DMS153 treated with DMSO at 0.1 percent for 48 hours (cell line): ENCODE data around the gene EHMT1.

Source experiments
- DNase-seq: peaks from one replicate; lab custom pipeline; 2025; ENCODE audit not compliant: unreplicated experiment; lab: John Stamatoyannopoulos, UW

EHMT1 gene

GRCh38 chr9:137838576-137838975, 219.8 kb downstream of the EHMT1 start:
- DNase-seq, result no peak

GRCh38 chr9:137843355-137843754, 224.6 kb downstream of the EHMT1 start:
- no peak for DNase-seq

DNA sequence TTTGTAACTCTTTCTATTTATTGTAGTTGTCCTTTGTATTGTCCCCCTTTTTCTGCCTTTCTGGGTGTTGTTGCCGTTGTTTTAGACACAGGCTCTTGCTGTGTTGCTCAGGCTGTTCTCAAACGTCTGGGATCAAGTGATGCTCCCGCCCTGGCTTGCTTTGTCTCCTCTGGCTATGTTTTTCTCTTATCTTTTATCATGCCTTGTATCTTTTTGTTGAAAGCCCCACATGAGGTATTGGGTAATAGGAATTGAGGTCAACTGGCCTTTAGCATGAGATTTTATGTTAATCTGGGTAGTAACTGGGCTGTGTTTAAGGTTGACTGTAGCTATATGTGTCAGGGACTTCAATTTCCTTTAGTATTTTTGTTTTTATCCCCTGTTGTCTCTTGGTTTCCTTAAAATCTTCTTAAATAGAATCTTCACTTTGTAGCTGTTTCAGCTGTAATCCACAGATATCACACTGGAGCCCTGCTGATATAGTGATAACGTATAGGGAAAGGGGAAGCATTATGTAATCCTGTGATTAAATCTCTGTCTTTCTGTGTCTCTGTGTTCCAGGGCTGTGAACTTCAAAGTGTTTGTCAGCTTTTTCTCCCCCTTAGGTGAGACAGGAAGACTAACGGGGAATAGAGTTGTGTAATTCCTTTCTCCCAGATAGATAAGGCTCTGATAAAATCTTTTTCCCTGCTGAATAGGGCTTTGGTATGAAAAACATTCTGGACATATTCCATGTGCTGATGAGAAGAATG, 232.9 kb downstream of the EHMT1 start:
- no peak for DNase-seq

DNA sequence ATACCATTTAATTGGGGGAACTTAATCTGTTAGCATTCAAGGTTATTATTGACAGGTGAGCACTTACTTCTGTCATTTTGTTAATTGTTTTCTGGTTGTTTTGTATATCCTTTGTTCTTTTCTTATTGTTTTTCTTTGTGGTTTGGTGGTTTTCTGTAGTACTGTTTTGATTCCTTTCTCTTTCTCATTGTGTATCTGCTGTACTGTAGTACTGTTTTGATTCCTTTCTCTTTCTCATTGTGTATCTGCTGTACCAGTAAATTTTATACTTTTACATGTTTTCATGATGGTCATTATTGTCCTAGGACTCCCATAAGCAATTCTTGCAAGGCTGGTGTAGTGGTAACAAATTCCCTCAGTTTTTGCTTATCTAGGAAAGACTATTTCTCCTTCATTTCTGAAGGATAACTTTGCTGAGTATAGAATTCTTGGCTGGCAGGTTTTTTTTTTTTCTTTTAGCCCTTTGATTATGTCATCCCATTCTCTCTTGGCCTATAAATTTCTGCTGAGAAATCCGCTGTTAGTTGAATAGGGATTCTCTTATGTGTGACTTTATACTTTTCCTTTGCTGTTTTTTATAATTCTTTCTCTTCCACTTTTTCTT, 234.7 kb downstream of the EHMT1 start:
- DNase-seq, result no peak

DNA sequence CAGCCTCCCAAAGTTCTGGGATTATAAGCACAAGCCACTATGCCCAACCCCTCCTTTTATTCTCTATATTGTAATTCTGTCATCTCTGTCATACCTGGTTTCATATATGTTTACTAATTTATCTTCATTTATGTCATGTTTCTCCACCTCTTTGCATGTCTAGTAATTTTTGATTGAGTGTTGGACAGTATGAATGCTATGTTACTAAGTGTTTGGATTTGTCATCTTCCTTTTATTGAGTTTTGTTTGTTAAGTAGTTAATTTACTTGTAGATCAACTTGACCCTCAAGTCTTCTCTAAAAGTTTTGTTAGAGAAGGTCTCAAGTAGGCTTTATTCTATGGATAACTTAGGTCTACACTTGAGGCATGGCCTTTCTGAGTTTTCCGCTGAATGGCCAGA, 241.6 kb downstream of the EHMT1 start:
- no peak for DNase-seq

GRCh38 chr9:137865581-137866145, 246.9 kb downstream of the EHMT1 start:
- no peak for DNase-seq

- no peak for DNase-seq
These were observed 247.7 kb downstream of the EHMT1 start for GRCh38 chr9:137866226-137867141.

DNA sequence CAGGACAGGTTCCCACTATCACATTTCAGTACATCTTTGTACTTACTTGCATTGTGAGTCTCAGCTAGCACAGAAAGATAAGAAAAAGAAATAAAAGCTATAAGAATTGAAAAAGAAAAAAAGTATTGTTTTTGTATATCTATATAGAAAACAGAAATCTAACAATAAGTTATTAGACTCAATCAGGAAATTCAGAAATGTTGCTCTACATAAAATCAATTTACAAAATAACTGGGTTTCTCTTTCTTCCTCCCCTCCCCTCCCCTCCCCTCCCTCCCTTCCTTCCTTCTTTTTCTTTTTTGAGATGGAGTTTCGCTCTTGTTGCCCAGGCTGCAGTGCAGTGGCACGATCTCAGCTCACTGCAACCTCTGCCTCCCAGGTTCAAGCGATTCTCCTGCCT, 251.6 kb downstream of the EHMT1 start:
- no peak for DNase-seq

- DNase-seq, result no peak
These were observed 253.5 kb downstream of the EHMT1 start for GRCh38 chr9:137872296-137872695.

- no peak for DNase-seq
These were observed 254.6 kb downstream of the EHMT1 start for GRCh38 chr9:137873408-137873807.

DNA sequence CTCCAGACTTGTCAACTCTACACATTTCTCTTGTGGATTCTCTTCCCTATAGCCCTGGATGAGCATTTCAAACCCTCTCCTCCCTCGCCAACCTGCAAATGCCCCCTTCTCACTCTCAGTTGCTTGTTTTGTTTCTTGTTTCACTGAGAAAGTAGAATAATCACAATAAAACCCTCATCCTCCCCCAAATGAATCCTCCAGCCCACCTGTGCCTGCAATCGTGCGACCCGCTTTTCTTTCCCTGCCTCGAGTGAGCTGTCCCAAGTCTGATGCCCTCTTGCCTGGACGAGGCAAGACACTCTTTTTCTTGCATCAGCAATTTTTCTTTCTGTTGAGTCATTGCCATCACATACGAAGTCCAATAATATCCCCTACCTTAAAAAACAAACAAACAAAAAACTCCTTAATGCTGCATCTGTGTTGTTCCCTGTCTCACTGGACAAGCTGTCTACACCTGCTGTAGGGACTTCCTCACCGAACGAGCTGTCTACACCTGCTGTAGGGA, 255.1 kb downstream of the EHMT1 start:
- DNase-seq, result no peak

- no peak for DNase-seq
These were observed 256.5 kb downstream of the EHMT1 start for GRCh38 chr9:137875354-137875753.

DNA sequence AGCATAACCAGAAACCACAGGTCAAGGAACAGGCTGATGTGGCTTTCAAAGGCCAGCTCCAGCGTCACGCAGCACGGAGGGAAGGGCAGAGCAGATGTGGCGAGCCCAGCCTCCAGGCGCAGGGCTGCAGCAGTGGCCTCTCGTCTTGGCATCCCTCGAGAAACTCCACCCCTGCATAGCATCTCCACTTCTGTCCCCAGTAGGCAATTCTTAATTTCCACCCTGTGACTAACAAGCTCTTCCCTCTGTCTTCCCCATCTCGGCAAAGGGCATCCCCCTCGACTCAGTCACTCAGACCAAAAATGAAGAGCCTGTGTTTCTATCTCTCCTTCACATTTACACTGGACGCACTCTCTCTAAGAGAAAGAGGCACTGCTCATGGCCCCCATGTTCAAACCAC, 257.0 kb downstream of the EHMT1 start:
- DNase-seq, result no peak

DNA sequence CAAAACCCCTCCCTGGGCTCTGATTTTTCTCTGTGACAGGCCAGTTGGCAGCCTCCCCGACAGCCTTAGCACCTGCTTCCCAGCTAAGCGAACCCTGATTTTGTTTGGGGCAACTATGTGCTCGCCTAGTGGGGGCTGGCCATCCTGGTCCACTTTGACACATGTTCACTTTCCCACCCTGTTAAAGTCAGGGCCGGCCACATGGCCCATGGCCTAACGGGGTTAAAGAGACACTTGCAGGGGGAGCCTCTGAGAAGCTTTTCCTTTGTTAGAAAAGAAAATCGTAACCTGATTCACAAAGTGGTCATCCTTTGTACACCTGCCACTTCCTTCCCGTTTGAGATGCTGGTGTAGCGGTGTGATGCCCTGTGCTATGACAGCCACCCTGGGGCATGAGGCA, 257.5 kb downstream of the EHMT1 start:
- no peak for DNase-seq

GRCh38 chr9:137876781-137877386, 258.1 kb downstream of the EHMT1 start:
- no peak for DNase-seq

GRCh38 chr9:137877506-137878122, 258.8 kb downstream of the EHMT1 start, which contains the start of gene CACNA1B:
TSS of gene CACNA1B (plus strand) at chr9:137877782. CDS start at chr9:137877934, 152 bp downstream.
- peak; percentile 27 for DNase-seq

DNA sequence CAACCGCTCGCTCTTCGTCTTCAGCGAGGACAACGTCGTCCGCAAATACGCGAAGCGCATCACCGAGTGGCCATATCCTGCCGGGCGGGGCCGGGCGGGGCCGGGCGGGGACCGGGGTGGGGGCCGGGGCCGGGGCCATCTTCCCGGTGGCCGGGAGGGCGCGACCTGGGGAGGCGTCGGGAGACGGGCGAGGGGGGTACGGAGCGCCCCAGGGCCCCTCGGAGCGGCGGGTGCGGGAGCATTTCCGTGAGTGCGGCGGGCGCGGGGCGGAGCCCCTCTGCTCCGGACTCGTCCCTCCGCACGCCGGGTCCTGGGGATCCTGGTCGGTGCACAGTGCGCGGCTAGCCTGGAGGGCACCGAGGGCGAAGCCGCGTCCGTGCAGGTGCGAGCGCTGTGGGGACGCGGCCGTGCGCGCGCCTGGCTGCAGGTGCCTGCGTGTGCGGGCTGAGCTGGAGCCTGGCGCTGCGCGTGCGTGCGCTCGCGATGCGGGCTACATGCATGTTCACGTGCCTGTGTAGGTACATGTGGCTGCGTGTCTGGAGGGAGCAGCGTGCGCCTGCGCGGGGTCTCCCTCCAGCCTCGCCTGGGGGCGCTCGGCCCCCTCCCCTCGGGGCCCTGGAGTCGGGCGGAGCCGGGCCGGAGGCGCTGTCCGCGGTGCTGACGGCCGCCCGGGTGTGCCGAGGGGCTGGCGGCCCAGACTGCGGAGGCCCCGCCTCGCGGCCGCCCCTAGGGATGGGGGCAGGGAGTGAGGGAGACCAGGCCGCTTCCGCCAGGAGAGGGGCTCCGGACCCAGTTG, 259.5 kb downstream of the EHMT1 start:
- DNase-seq, result no peak

GRCh38 chr9:137879052-137879451, 260.2 kb downstream of the EHMT1 start:
- DNase-seq, result no peak

GRCh38 chr9:137879566-137880150, 260.9 kb downstream of the EHMT1 start:
- DNase-seq, result no peak
